Mesodermal cell (in vitro differentiated cells): ENCODE results near the gene SLC45A1.

Experiments
- H3K27ac ChIP-seq: 2 replicates; pipeline ENCODE4 v1.7.0; 2013; ENCODE audit warnings: mild to moderate bottlenecking, low read depth, low read length, moderate library complexity; ENCODE audit not compliant: severe bottlenecking
- H3K36me3 ChIP-seq: 2 replicates; pipeline ENCODE4 v1.7.1; 2013; ENCODE audit warnings: mild to moderate bottlenecking, low read length, moderate library complexity; ENCODE audit not compliant: control insufficient read depth, insufficient read depth
- H3K4me1 ChIP-seq: one replicate; pipeline ENCODE4 v1.7.1; 2013; ENCODE audit warnings: mild to moderate bottlenecking, low read length; ENCODE audit not compliant: insufficient read depth, control insufficient read depth, poor library complexity, severe bottlenecking
- H3K4me3 ChIP-seq: 2 replicates; pipeline ENCODE4 v1.7.0; 2013; ENCODE audit warnings: low read length, control low read depth, mild to moderate bottlenecking; ENCODE audit not compliant: insufficient read depth, poor library complexity, severe bottlenecking; ENCODE audit errors: extremely low read depth
- H3K9me3 ChIP-seq: 2 replicates; pipeline ENCODE4 v1.7.1; 2013; ENCODE audit warnings: mild to moderate bottlenecking, low read length, moderate library complexity; ENCODE audit not compliant: control insufficient read depth
- WGBS, 2 experiments: methylation state at CpG; one replicate each; pipeline ENCODE4 v1.1.5; 2013; ENCODE audit warnings: missing lambda C conversion rate in 2 of 2; ENCODE audit not compliant: insufficient coverage in 2 of 2; 5-methylcytosine and 5-hydroxymethylcytosine counted together

The SLC45A1 gene

DNA sequence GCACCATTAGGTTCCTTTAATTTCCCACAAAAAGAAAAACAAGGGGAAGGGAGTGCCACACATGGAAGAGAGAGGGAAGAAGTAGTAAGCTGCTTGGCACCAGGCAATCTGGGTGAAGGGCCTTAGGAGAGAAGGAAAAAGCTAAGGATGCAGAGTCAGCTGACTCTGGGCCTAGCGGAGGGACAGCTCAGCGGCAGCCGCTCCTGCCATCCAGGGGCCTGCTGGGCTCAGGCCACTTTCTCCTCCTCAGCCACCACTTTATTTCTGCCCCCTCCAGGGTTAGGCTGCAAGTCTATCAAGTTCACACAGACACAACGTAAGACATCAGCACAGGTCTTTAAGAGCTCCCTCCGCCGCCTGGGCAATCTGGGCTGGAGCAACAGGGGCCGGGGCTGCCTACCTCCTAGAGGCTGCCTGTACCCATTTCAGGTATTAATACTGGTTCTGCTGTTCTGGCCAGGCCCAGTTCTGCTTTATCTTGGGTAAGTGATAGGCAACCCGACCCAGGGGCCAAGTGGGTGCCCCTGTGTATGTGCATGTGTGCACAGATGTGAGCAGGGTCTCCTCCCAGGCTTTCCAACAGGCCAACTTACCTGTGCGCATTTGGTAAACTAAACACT, 53.6 kb downstream of the SLC45A1 start:
- peaks cover 66% of the 10 kb centered on the region for H3K36me3 ChIP-seq
- no peaks in the 10 kb centered on the region for H3K9me3 ChIP-seq
- H3K4me1 ChIP-seq = peaks cover 68% of the 10 kb centered on the region
- 88 to 92% methylated on average over 7 to 8 of the region's 9 CpGs for WGBS, 2 experiments
- no peak overlapping the region for H3K4me3 ChIP-seq
- peak overlapping the region; percentile 47 for H3K27ac ChIP-seq

- 56 to 67% methylated on average over 1 of the region's 3 CpGs for WGBS, 2 experiments
- Histone ChIP-seq H3K36me3 (peaks cover 64% of the 10 kb centered on the region), H3K4me3 (no peak overlapping the region), H3K4me1 (peaks cover 55% of the 10 kb centered on the region), H3K9me3 (no peaks in the 10 kb centered on the region), H3K27ac (peak overlapping the region; percentile 93)
Measured at GRCh38 chr1:8373125-8373524, 55.2 kb downstream of the SLC45A1 start.

GRCh38 chr1:8373581-8374241, 55.8 kb downstream of the SLC45A1 start:
- Histone ChIP-seq H3K4me1 (peaks cover 52% of the 10 kb centered on the region), H3K4me3 (no peak overlapping the region), H3K36me3 (peaks cover 65% of the 10 kb centered on the region), H3K27ac (peak overlapping the region; percentile 93), H3K9me3 (no peaks in the 10 kb centered on the region)
- 57 to 58% methylated on average over 15 to 16 of the region's 19 CpGs for WGBS, 2 experiments

- WGBS, 2 experiments = 81 to 98% methylated on average over 4 to 5 of the region's 5 CpGs
- H3K27ac ChIP-seq = peak overlapping the region; percentile 93
- no peaks in the 10 kb centered on the region for H3K9me3 ChIP-seq
- H3K4me1 ChIP-seq = peaks cover 47% of the 10 kb centered on the region
- peaks cover 66% of the 10 kb centered on the region for H3K36me3 ChIP-seq
- no peak overlapping the region for H3K4me3 ChIP-seq
Measured at GRCh38 chr1:8374356-8374755, 56.4 kb downstream of the SLC45A1 start.

DNA sequence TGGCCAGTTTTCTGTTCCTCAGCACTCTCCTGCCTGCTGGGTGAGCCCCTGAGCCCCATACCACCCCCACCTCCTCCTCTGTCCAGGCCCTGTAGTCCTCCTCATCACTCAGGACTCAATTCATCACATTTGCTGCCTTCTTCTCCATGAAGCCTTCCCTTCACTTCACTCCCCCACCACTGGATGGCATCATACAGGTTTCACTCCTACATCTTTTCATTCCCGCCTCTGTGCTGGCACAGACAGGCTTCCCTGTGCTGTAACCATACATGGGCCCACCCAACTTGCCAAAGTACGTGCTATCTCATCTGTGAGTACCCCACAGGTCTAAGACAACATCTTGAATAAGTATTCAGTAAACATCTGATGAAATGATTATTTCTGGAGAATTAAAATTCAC, 56.9 kb downstream of the SLC45A1 start:
- Histone ChIP-seq H3K36me3 (peaks cover 67% of the 10 kb centered on the region), H3K4me1 (peaks cover 45% of the 10 kb centered on the region), H3K4me3 (no peak overlapping the region), H3K27ac (peak overlapping the region; percentile 93), H3K9me3 (no peaks in the 10 kb centered on the region)
- 82 to 86% methylated on average over 1 to 2 of the region's 2 CpGs for WGBS, 2 experiments

- no peak overlapping the region for H3K27ac ChIP-seq
- WGBS, 2 experiments = 94 to 100% methylated on average over 3 of the region's 4 CpGs
- H3K4me1 ChIP-seq = peaks cover 39% of the 10 kb centered on the region
- H3K4me3 ChIP-seq = no peak overlapping the region
- peaks cover 64% of the 10 kb centered on the region for H3K36me3 ChIP-seq
- no peaks in the 10 kb centered on the region for H3K9me3 ChIP-seq
Measured at GRCh38 chr1:8376358-8376840, 58.5 kb downstream of the SLC45A1 start.

GRCh38 chr1:8377271-8377981, 59.5 kb downstream of the SLC45A1 start:
- Histone ChIP-seq H3K4me3 (no peak overlapping the region), H3K4me1 (peaks cover 37% of the 10 kb centered on the region), H3K9me3 (no peaks in the 10 kb centered on the region), H3K36me3 (peaks cover 60% of the 10 kb centered on the region), H3K27ac (no peak overlapping the region)
- WGBS, 2 experiments = 94 to 95% methylated on average over 14 to 16 of the region's 17 CpGs

DNA sequence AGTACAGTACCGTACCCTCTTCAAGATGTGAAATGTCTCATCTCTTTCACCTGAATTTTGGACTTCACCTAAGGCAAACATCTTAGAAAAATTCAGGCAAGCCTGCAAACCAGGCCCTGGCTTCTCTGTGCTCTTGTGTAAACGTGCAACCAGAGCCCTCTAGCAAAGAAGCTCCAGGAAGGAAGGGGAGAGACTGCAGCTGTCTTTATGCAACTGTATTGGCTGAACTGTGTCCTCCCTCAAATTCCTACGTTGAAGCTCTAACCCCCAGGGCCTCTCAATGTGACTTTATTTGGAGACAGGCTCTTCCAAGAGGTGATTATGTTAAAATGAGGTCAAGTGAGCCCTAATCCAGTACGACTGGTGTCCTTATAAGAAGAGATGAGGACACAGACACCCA, 60.3 kb downstream of the SLC45A1 start:
- 79 to 81% methylated on average over 3 of the region's 4 CpGs for WGBS, 2 experiments

GRCh38 chr1:8378981-8379470, 61.1 kb downstream of the SLC45A1 start:
- WGBS, 2 experiments = 96 to 97% methylated on average over 10 of the region's 10 CpGs
- H3K27ac ChIP-seq = peak overlapping the region; percentile 17
- no peaks in the 10 kb centered on the region for H3K9me3 ChIP-seq
- no peak overlapping the region for H3K4me3 ChIP-seq
- H3K4me1 ChIP-seq = peaks cover 31% of the 10 kb centered on the region
- peaks cover 56% of the 10 kb centered on the region for H3K36me3 ChIP-seq

More for the DNA sequence above, 60.3 kb downstream of the SLC45A1 start:
- Histone ChIP-seq H3K27ac (no peak overlapping the region), H3K9me3 (no peaks in the 10 kb centered on the region), H3K4me1 (peaks cover 35% of the 10 kb centered on the region), H3K4me3 (no peak overlapping the region), H3K36me3 (peaks cover 55% of the 10 kb centered on the region)

DNA sequence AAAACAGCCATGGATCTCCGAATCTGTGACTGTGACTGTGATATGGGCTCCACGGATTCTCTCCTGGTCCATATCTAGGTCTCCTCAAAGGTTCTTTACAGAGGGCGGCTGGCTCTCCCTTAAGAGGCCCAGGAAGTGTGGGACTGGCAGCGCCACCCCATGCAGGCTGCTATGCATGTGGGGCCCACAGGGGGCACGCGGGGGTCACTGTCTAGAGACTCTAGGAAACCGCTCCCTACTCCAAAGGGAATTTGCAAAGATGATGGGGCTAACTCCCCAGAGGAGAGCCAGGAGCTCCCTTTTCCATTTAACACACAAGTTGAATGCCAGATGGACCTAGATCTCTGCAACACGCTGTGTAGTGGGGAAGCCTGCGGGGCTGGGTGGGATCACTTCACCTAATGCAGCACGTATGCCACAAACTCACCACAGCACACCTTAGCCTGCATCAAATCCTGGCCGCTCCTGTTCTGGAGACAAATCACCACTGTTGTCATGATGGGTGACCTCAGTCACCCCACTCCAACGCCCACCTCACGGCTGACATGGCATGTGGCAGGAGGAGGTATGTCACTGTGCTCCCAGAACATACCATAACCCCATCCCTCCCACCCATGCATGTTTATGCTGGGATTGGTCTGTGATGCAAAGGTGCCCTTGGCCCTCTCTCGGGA, 61.7 kb downstream of the SLC45A1 start:
- Histone ChIP-seq H3K9me3 (no peaks in the 10 kb centered on the region), H3K36me3 (peaks cover 57% of the 10 kb centered on the region), H3K27ac (no peak overlapping the region), H3K4me3 (no peak overlapping the region), H3K4me1 (peaks cover 31% of the 10 kb centered on the region)
- 98 to 99% methylated on average over 9 to 12 of the region's 14 CpGs for WGBS, 2 experiments
